GM15510 (cell line): Measurements from ENCODE around the gene AKAP9.

Experiments used
- POLR2A ChIP-seq: IDR thresholded peaks from 3 replicates; pipeline ENCODE4 v1.6.1; 2011; ENCODE audit warnings: borderline replicate concordance; ENCODE audit not compliant: insufficient read length; ENCODE audit errors: extremely low read depth

The AKAP9 gene

DNA sequence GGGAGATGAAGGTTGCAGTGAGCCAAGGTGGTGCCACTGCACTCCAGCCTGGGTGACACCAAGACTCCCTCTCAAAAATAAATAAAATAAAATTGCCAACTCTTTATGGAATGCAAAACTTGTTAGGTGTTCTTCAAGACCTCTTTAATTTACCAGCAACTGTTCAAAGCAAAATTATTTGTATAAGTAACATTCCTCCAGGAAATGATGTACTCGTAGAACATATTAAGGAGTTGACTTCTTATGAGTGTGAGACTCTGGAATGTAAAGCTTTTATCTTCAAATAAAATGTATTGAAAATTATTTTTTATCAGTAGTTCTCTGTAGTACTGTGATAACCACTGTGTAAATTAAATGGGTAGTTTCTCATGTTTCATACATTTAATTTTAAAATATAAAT, 99.2 kb downstream of the AKAP9 start:
- TF ChIP-seq POLR2A = no peak

DNA sequence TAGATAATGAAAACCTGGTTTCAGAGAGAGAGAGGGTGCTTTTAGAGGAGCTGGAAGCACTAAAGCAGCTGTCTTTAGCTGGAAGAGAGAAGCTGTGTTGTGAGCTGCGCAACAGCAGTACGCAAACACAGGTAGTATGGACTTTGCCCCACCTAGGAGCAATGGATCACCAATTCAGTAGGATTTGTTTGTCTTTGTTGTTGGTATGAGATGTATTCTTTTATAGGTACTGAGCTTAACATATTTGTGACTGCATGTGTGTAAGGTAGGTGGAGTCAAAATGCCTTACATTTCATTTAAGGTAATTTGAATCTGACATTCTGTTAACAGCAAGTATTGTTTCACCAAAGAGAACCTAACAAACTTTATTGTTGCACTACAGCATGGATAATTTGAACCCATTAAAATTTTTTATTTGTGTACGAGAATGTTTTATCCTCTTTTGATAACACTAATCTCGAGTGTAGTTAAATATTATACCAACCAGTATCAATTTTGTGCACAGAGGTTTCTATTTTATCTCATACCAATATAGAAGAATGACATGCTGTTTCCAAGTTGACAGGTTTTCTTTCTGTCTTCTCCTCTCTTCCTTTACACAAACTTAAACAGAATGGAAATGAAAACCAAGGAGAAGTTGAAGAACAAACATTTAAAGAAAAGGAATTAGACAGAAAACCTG, 101.5 kb downstream of the AKAP9 start:
- no peak for TF ChIP-seq POLR2A

DNA sequence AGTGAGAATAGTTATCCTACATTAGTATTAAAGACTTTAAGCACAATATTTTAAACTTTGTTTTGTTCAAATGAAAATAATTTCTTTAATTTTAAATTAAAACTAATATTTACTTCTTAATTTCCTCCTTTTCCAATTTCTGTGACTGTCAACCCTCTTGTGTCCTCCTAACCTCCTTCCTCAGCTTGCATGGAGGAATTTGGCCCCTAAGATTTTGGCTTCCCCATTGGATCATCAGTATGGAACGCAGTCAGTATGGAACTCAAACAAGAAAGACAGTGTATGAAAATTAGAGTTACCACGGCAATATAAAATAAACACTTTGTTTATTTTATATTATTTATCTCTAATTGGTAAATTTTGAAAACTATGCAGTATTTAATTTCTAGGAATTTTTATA, 102.4 kb downstream of the AKAP9 start:
- no peak for TF ChIP-seq POLR2A

DNA sequence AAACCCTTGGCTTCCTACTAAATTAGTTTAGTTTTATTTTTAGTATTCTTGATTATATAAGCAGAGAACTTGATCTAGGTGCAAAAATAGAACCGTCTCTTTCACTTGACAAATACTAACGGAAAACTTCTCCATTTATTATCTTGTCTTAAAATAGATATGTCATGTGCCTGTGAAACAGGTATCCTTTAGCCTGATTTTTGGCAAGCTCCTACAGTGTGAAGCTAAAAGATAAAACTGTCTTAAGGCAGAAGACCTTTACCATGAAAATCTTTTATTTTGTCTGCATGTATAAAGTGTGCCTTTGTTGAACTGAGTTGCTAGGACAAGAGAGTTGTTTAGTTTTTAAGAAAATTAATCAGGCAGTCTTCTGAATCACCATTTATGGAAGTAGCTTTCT, 103.0 kb downstream of the AKAP9 start:
- no peak for TF ChIP-seq POLR2A

DNA sequence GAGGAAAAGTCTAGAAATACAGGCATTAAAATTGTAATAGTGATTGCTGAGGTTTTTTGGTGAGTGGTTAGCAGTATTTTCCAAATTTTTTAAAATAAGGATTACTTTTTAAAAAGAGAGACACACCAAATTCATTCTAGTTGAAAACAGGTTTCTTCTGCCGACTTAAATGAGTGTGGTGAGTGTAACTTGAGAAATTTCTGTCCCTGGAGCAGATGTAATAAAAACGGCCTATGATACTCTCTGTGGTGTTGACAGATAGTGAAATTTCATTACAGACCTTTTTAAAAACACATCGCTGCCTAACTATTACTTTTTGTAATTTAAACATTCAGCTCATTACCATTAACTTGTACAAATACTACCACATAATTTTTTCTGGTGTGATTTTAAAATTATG, 103.5 kb downstream of the AKAP9 start:
- no peak for TF ChIP-seq POLR2A

DNA sequence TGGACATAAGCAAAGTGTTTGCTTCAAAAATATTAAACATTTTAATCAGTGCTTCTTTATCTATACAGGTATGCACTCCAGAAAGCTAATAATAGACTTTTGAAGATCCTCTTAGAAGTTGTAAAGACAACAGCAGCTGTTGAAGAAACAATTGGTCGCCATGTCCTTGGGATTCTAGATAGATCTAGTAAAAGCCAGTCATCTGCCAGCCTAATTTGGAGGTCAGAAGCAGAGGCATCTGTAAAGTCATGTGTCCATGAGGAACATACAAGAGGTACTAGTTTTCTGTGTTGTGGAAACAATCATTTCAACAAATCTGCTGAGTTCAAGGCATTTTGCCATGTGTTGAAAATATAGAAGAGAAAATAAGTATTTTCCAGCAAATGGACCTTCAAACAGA, 104.3 kb downstream of the AKAP9 start:
- no peak for TF ChIP-seq POLR2A

DNA sequence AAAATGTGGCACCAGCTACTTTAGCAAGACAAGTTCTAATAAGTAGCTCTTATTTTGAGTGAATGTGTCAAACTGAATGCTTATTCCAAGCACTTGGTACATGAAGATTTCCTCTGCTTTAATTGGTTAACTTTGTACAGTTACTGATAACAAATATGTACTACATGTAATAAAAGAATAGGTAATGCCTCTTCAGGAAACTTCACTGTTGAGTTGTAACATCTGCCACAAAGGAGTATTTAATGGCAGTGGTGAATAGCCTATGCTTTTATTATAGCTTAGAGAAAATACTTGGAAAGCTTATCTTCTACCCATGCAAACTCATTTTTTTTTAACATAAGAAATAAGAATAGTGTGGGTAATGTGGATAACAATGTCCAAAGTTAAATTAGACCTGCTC, 111.0 kb downstream of the AKAP9 start:
- no peak for TF ChIP-seq POLR2A

DNA sequence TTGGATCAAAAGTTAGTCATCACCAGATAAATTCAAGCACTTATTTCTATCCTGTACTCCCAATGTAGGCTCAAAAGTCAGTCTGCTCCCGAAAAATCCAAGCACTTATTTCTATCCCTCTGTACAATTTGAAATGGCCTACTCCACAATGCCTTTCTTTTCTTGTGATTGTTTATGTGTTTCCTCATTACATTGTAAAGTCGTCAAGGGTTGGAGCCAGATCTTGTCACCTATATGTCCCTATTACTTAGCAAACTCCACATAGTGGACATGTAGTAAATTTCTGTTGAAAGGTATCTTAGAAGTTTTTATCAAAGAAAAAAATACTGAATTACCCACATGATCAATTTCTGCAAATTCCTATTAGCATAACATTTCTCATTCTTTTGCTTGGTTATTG, 111.5 kb downstream of the AKAP9 start:
- TF ChIP-seq POLR2A = no peak

DNA sequence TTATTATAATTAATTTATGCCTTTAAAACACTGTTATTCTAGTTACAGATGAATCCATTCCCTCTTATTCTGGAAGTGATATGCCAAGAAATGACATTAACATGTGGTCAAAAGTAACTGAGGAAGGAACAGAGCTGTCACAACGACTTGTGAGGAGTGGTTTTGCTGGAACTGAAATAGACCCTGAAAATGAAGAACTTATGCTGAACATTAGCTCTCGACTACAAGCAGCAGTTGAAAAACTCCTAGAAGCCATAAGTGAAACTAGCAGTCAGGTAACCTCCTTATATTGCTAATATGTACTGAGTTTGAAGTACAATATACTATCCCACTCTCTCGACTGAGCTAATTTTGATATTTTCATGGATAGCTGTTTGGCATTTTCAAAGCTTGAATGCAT, 112.0 kb downstream of the AKAP9 start:
- TF ChIP-seq POLR2A = no peak

DNA sequence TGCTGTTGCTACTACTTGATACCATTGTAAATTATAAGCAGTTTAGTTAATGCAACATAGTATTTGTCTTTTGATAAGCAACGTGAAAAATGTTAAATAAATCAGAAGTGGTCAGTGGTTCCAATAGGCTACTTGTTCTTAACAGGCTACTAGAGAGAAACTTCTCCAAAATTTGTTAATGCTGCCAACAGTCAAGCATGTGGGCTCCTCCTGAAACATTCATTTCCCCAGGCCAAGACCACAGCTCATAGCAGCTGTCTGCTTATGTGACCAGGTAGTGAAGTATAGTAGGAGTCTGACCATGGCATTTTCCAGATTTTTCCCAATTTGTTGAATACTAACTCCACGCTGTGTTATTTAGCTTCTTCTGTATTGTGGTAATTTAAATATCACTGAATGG, 112.7 kb downstream of the AKAP9 start:
- TF ChIP-seq POLR2A = no peak

DNA sequence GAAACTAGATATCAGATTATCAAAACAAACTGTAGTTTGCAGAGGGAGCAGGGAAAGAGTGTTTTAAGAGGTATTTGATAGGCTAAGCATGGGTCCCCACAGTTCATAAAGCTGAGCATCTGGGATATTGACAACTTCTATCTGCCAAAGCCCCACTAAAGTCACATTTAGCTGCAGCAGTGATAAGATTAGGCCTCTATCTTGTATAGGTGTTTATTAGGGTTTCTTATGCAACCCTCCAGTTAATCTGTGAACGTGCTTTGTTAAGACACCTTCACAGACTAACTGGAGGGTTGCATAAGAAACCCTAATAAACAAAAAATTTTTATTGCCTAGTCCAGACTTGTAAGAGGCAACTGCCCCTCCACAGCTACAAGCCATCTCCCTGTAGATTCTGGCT, 115.6 kb downstream of the AKAP9 start:
- TF ChIP-seq POLR2A = no peak

DNA sequence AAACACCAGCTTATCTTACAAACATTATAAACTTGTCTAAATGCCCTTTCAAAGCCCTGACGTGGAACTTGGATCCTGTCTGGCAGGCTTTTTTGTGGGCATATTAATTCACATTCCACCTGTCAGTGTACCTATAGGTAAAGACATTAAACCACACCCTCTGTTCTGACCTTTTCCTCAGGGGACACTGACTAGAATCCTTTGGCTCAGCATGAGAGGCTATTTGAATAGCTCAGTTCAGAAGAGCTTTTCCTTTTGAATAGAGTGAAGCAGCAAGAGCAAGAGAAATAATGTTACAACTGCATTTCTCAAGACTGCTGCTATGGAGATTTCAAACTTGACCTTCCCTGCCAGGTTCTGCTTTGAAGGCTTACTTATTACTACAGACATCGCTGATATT, 116.7 kb downstream of the AKAP9 start:
- no peak for TF ChIP-seq POLR2A

DNA sequence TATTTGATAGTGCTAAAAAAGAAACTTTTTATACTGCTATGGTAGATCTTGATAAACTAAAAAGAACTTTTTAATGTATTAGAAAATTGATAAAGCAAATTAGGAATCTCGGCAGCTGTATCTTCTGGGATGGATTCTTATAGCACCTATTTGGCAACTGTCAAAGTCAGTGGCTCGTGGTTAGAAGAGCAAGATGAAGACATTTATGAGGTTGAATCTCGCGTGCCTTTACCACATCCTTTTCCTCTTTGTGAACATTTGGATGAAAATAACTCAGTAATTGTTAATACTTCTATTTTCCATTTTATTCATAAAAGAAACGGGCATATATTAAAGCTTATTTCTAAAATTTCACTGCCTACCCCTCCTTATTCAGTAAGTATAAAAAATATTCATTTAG, 117.4 kb downstream of the AKAP9 start:
- TF ChIP-seq POLR2A = no peak

DNA sequence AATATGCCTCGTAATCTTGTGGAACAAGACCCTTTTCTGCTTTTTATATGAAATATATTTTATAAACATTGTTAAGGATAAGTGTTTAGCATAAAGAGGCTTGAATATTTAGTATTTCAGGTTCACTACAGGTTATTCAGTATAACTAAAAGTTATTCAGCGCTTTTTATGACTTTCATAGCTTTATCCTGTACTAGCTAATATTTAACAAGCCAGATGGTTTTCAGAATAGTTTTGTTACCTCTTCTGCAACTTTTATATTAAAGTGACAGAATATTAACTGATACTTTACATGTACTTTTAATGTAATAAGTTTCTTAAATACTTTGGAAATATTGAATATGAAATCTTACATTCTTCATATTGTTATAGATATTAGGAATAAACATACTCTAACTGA, 118.2 kb downstream of the AKAP9 start:
- no peak for TF ChIP-seq POLR2A

DNA sequence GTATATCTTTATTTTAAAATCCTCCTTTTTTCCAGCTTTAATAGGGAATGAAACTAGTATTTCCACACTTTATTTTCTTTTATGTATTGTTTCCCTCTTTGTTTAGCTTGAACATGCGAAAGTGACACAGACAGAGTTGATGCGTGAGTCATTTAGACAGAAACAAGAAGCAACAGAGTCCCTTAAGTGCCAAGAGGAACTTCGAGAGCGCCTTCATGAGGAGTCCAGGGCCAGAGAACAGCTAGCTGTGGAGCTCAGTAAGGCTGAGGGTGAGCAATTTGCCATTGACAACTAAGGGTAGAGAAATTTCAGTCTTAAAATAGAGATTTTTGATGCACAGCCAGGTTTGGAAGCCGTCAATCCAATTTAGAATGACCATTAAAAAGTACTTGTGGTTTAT, 120.5 kb downstream of the AKAP9 start:
- no peak for TF ChIP-seq POLR2A

DNA sequence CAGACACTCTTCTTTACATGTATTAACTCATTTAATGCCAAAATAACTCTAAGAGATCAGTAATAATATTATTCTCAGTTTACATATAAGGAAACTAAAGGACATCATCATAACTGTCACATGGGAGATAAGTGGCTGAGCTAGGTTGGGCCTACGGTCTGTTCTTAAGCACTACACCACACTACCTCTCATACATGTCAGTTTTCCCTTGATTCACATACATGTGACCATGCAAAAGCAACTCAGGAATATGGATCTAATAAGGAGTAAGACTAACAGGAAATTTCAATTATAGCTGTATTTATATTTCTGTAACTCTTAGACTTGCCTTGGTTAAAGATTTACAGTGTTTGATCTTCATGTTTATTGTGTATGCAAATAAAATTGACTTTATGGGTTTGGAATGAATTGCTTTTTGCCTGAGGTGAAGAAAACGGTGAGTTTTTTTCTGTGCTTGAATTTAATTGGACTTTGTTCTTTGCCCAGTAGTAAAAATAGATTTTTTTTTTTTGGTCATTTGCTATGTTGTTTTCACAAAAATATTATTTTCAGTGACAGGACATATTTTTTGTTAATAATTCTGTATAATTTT, 123.9 kb downstream of the AKAP9 start:
- no peak for TF ChIP-seq POLR2A

DNA sequence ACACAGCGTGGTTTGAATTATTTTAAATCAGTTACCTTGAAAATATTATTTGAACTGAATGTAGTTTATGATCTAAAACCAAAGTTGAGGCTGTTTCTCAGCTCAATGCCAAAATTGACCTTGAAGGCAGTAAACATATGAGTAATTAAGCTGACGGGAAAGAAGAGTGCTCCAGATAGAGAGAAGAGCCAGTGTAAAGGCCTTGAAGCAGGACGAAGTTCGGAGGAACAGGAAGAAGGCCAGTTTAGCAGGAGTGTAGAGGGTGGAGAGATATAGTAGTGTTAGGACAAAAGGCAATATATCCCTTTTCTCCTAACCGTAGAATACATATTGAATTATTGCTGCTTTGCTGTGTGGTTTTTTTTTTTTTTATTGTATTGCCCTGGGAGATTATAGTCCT, 130.4 kb downstream of the AKAP9 start:
- TF ChIP-seq POLR2A = no peak
